UCSD-AML1 (cell line): Measurements from ENCODE around the gene ABCC11.
A peak's percentile ranks its signal among the peaks of the same experiment; 100 is the strongest.

ENCODE experiments used
- DNase-seq: peaks from one replicate; lab custom pipeline; 2025; ENCODE audit not compliant: unreplicated experiment; lab: John Stamatoyannopoulos, UW

ABCC11 gene

GRCh38 chr16:48164907-48165715 is 82.2 kb downstream of the ABCC11 start:
- peak; percentile 62 for DNase-seq

GRCh38 chr16:48162839-48163410 is 84.4 kb downstream of the ABCC11 start:
- DNase-seq, result no peak

- DNase-seq, result no peak
Measured at GRCh38 chr16:48161906-48162305, 85.4 kb downstream of the ABCC11 start.

- no peak for DNase-seq
Measured at GRCh38 chr16:48160575-48160974, 86.8 kb downstream of the ABCC11 start.

- no peak for DNase-seq
Measured at GRCh38 chr16:48158296-48158695, 89.0 kb downstream of the ABCC11 start.

GRCh38 chr16:48157794-48158193 is 89.5 kb downstream of the ABCC11 start:
- DNase-seq, result no peak

- DNase-seq, result no peak
Measured at GRCh38 chr16:48157302-48157701, 90.0 kb downstream of the ABCC11 start.

- peak; percentile 73 for DNase-seq
Measured at GRCh38 chr16:48156790-48157209, 90.5 kb downstream of the ABCC11 start.

- no peak for DNase-seq
Measured at GRCh38 chr16:48155926-48156789, 91.2 kb downstream of the ABCC11 start, which contains the start of gene ABCC12. Gene ABCC12, minus strand, starts transcription at chr16:48155993. Its CDS starts 9,569 bp downstream, at chr16:48146424.

- DNase-seq, result no peak
Measured at GRCh38 chr16:48153774-48154173, 93.6 kb downstream of the ABCC11 start.

GRCh38 chr16:48152226-48152625 is 95.1 kb downstream of the ABCC11 start:
- DNase-seq, result no peak

GRCh38 chr16:48150707-48151106 is 96.6 kb downstream of the ABCC11 start:
- DNase-seq, result no peak

- DNase-seq, result no peak
Measured at GRCh38 chr16:48146710-48147109, 100.6 kb downstream of the ABCC11 start.

GRCh38 chr16:48146131-48146530 is 101.2 kb downstream of the ABCC11 start:
- no peak for DNase-seq

GRCh38 chr16:48143812-48144368 is 103.4 kb downstream of the ABCC11 start:
- DNase-seq, result no peak

- no peak for DNase-seq
Measured at GRCh38 chr16:48140821-48141220, 106.5 kb downstream of the ABCC11 start.

- DNase-seq, result no peak
Measured at GRCh38 chr16:48139517-48139916, 107.8 kb downstream of the ABCC11 start.

- no peak for DNase-seq
Measured at GRCh38 chr16:48138543-48138942, 108.8 kb downstream of the ABCC11 start.

GRCh38 chr16:48137822-48138221 is 109.5 kb downstream of the ABCC11 start:
- no peak for DNase-seq

GRCh38 chr16:48136547-48137360 is 110.6 kb downstream of the ABCC11 start:
- no peak for DNase-seq
